ENCODE data around the gene CHPF2.

- TF ChIP-seq, protein P1, sequence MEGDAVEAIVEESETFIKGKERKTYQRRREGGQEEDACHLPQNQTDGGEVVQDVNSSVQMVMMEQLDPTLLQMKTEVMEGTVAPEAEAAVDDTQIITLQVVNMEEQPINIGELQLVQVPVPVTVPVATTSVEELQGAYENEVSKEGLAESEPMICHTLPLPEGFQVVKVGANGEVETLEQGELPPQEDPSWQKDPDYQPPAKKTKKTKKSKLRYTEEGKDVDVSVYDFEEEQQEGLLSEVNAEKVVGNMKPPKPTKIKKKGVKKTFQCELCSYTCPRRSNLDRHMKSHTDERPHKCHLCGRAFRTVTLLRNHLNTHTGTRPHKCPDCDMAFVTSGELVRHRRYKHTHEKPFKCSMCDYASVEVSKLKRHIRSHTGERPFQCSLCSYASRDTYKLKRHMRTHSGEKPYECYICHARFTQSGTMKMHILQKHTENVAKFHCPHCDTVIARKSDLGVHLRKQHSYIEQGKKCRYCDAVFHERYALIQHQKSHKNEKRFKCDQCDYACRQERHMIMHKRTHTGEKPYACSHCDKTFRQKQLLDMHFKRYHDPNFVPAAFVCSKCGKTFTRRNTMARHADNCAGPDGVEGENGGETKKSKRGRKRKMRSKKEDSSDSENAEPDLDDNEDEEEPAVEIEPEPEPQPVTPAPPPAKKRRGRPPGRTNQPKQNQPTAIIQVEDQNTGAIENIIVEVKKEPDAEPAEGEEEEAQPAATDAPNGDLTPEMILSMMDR (conservative IDR thresholded peaks at IDR 0.05; ENCODE audit: low read depth in 2 of 2): peak in 1 of 2 experiments; percentile 35; a peak in 2 of 4 replicates
- no peak for TF ChIP-seq REST (IDR thresholded peaks at IDR 0.05; ENCODE audit: unreplicated experiment)
- no peak for TF ChIP-seq EZH2 (IDR thresholded peaks at IDR 0.05; ENCODE audit: low read depth, unreplicated experiment)
- TF ChIP-seq EZH2phosphoT487 (IDR thresholded peaks at IDR 0.05; ENCODE audit: unreplicated experiment): no peak
- TF ChIP-seq JUNB (IDR thresholded peaks at IDR 0.05; ENCODE audit: unreplicated experiment): no peak
- no peak for TF ChIP-seq POLR2AphosphoS5 (IDR thresholded peaks at IDR 0.05; ENCODE audit: low read depth)
- no peak for TF ChIP-seq CREB1 (CRISPR knock-in tag; IDR thresholded peaks at IDR 0.05; ENCODE audit: low read depth)
- TF ChIP-seq ZNF114 (CRISPR knock-in tag; IDR thresholded peaks at IDR 0.05): no peak
- TF ChIP-seq, protein P2, sequence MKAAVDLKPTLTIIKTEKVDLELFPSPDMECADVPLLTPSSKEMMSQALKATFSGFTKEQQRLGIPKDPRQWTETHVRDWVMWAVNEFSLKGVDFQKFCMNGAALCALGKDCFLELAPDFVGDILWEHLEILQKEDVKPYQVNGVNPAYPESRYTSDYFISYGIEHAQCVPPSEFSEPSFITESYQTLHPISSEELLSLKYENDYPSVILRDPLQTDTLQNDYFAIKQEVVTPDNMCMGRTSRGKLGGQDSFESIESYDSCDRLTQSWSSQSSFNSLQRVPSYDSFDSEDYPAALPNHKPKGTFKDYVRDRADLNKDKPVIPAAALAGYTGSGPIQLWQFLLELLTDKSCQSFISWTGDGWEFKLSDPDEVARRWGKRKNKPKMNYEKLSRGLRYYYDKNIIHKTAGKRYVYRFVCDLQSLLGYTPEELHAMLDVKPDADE (IDR thresholded peaks at IDR 0.05): no peak
- TF ChIP-seq STAT1 (IDR thresholded peaks at IDR 0.05; ENCODE audit: unreplicated experiment): no peak
- no peak for TF ChIP-seq ZNF331 (CRISPR knock-in tag; IDR thresholded peaks at IDR 0.05; ENCODE audit: low read depth)
- TF ChIP-seq NANOG (IDR thresholded peaks at IDR 0.05; ENCODE audit: borderline replicate concordance): no peak
Measured at GRCh38 chr7:151271699-151272355, 39.5 kb downstream of the CHPF2 start.

All from GM23338 (cell line).